ENCODE measurements around the gene OMP.
A peak's percentile ranks its signal among the peaks of the same experiment; 100 is the strongest.

OMP gene

GRCh38 chr11:77064648-77065217 is 37.9 kb upstream of the OMP start:
- peak; percentile 5 for DNase-seq (ENCODE audit: low spot score)
- TF ChIP-seq CTCF (IDR thresholded peaks at IDR 0.05; ENCODE audit: extremely low read depth, missing control alignments) = no peak

GRCh38 chr11:77065878-77066228 is 36.8 kb upstream of the OMP start:
- no peak for TF ChIP-seq CTCF (IDR thresholded peaks at IDR 0.05; ENCODE audit: extremely low read depth, missing control alignments)
- DNase-seq (ENCODE audit: low spot score) = peak; percentile 44

GRCh38 chr11:77066229-77067042 is 36.2 kb upstream of the OMP start, which contains the start of gene CAPN5:
CAPN5 (plus strand) TSS chr11:77066971; CDS start chr11:77084887, 17,916 bp downstream.
- peak; percentile 98 for DNase-seq (ENCODE audit: low spot score)
- TF ChIP-seq CTCF (IDR thresholded peaks at IDR 0.05; ENCODE audit: extremely low read depth, missing control alignments) = peak; percentile 12

GRCh38 chr11:77067861-77068443 is 34.7 kb upstream of the OMP start:
- peak; percentile 7 for DNase-seq (ENCODE audit: low spot score)
- no peak for TF ChIP-seq CTCF (IDR thresholded peaks at IDR 0.05; ENCODE audit: extremely low read depth, missing control alignments)

- TF ChIP-seq CTCF (IDR thresholded peaks at IDR 0.05; ENCODE audit: extremely low read depth, missing control alignments) = no peak
Measured at GRCh38 chr11:77068457-77069335, 33.9 kb upstream of the OMP start.

DNA sequence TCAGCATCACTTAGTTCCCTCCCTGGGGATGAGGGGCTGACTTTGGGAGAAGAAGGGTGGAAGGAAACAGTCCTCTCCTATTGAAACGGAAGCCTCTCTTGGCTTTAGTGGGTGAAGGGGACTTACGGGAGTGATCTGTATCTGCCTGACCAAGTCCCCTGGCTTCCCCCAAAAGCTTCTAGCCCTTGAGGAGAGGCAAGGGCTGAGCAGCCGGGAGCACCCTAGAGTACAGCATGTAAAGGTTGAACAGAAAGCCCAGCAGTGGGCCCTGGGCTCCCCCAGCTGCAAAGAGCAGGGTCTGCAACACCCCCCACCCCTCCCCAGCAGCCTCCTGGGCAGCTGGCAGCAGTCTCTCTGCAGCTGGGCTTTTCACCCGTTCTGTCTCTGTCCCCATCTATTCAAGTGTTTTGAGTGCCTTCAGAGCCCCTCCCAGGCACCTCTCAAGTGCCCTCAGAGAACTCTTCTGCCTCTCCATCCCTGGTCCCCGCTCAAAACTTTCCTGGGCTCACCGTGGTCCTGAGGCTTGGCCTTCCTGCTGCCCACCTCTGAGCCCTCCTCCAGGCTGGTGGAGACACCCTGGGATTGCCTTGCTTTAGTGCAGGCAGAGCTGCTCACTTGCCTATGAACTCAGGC is 33.2 kb upstream of the OMP start:
- peak; percentile 8 for DNase-seq (ENCODE audit: low spot score)
- TF ChIP-seq CTCF (IDR thresholded peaks at IDR 0.05; ENCODE audit: extremely low read depth, missing control alignments) = no peak

More at GRCh38 chr11:77068457-77069335, 33.9 kb upstream of the OMP start:
- DNase-seq (ENCODE audit: low spot score) = peak; percentile 10
